HG02610 (cell line): ENCODE measurements around the gene CAPZA1.
"Not testable (repeated sequence)": the region's sequence is repeated elsewhere in the genome, so short reads cannot be mapped to it uniquely, and the experiment has no call there.

Experiments used
- ATAC-seq: cut with Tn5 transposase; IDR thresholded peaks from one replicate; pipeline ENCODE4 v1.9.1; 2021; ENCODE audit warnings: mild to moderate bottlenecking, moderate library complexity; ENCODE audit not compliant: unreplicated experiment

The CAPZA1 gene

GRCh38 chr1:112619518-112620376, at the start of gene CAPZA1:
Gene CAPZA1 (plus strand): TSS chr1:112619832. CDS start chr1:112619845, 13 bp downstream.
- peak; percentile 85 for ATAC-seq

- ATAC-seq: no peak
These were observed 44.4 kb upstream of the CAPZA1 start for GRCh38 chr1:112575154-112575804.

- no peak for ATAC-seq
These were observed 43.4 kb upstream of the CAPZA1 start for GRCh38 chr1:112576240-112576639.

DNA sequence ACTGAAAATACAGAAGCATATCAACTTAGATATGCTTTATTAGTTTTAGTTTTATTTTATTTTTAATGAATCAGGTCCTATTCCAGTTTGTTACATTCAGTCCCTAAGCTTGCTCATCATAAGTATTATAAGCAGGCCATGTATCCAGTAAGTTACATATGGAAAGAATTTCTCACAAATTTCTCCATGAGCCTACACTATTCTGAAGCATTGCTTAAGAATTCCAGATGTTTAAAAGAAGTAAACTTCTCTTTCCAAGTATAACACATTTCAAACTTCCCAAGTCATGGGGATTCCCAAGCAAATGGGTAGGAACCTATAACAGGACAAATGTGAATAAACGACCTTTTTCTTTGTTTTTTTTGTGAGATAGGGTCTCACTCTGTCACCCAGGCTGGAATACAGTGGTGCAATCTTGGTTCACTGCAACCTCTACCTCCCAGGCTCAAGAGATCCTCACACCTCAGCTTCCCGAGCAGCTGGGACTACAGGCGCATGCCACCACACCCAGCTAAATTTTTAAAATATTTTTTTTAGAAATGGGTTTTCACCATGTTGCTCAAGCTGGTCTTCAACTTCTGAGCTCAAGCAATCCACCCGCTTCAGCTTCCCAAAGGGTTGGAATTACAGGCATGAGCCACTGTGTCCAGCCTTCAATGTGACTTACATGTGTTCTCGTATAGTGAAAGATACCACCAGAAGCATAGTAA, 39.7 kb upstream of the CAPZA1 start:
- no peak for ATAC-seq

GRCh38 chr1:112581586-112582192, 37.9 kb upstream of the CAPZA1 start:
- ATAC-seq: no peak

DNA sequence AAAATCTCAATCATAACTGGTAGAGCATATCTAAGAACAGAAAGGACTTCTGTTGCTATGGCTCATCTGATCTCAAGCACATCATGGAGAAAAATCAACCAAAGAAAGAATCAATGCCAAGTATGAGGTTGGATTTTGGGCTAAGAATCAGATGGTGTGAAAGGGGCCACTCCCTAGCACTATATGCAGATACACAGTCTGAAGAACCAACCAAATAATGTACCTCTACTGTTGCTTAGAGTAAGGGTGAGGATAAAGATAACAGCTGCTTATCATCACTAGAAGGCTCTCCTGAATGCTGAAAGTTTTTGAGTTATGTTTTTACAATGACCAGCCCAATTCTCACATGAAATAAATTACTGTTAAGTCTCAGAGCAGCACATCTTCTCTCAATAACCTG, 36.3 kb upstream of the CAPZA1 start:
- no peak for ATAC-seq

DNA sequence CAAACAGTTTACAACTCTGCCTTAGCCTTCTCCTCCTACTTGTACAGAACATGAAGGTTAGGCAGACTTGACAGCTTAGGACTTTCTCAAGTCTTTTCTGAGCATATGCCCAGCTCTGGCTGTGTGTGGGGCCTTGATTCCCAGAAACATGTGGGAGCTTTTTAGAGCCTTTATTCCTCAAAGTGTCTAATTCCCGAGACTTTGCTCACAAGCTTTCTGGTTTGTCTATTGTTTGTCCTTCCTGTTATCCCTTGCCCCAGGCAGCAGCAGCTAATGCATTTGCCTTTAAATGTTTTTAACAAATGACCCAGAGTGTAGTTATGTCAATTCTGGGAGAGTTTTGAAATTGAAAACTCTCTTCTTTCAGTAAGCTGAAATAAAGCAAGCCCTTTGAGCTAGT, 29.9 kb upstream of the CAPZA1 start:
- no peak for ATAC-seq

DNA sequence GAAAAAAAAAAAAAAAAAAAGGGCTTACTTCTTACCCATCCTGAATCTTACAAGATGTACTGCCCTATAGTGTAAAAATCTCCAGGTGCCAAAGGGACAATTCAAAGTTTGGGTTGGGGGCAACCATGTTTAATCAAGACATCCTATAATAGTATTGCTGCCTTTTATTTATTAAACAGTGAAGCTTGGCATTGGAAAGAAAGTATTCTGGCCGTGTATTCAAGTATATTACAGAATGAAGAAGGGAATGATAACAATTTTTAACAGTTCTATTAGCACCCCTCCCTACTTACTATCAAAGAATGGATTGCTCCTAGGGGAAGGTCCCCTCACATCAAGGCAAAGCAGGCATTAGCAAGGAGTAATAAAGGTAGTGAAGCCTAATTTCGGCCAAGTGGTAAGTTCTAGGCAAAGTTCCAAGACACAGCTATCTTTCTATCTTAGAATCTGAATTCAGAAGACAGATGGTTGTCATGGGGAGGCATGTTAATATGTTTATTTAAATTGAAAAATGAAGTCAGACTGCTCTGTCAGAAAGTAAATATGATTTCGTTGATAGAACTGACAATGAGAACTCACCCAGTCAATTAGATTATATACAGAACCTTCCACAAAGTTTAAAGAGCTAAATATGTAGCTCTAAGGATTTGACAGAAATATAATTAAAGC, 25.3 kb upstream of the CAPZA1 start:
- ATAC-seq: no peak

DNA sequence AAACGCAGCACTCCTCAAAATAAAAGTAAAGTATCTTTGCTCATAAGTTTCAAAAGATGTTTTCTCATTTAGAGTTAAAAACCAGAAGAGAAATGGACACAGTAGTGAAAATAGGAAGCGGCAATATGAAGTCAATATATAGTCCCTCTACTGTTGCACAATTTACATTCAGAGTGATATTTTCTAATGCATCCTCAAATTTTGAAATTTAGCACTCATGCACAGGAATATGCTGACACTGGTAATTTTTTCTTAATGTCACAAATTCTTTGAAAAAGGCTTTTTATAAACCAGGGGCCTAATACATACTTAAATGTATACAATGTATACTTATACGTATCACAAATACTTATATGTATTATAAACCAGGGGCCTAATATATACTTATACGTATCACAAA, 20.2 kb upstream of the CAPZA1 start:
- ATAC-seq: no peak

DNA sequence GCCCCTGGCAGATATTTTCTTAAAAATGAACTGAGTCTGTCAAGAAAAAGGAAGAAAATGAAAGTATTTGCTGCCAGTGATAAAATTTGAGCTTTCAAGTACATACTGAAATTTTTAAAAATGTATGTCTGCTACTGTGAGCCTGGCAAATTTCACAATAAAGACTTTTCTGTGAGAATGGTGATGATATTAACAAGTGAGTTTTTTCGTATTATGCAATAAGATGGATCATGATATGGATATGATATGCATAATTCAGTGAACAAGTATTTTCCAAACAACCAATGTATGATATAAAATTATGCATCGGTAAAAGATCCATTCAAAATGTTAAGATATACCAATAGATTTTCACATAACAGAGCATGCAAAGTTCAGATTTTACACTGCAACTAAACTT, 16.6 kb upstream of the CAPZA1 start:
- no peak for ATAC-seq

GRCh38 chr1:112603541-112603940, 16.1 kb upstream of the CAPZA1 start:
- no peak for ATAC-seq

DNA sequence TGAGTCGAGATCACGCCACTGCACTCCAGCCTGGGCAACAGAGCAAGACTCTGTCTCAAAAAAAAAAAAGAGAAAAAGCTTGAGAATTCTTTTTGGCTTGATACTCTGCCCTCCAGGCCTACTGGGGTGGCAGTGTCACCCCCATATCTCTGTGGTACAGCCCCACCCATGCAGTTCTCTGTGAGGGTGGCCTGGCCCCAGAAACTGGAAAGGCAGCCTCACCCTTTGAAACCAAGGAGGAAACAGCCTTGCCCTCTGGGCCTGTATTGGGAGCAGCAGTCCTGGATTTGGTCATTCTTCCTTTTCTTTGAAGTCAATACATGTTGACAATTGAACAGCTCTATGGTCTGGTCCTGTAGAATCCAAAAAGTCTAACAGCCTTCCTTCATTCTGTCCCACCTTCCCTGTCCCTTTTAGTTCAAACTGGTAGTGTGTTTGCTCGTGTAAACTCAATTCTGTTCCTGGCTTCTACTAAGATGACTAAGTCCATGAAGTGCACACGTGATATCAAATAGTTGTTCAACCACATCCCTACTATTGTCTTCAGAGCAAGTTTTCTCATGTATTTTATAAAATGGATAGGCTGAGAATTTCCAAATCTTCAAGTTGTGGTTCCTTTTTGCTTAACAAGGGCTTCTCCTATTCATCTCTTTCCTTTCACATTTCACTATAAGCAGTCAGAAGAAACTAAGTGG, 13.9 kb upstream of the CAPZA1 start:
- no peak for ATAC-seq

- ATAC-seq: no peak
These were observed 5.1 kb upstream of the CAPZA1 start for GRCh38 chr1:112614460-112615065.

DNA sequence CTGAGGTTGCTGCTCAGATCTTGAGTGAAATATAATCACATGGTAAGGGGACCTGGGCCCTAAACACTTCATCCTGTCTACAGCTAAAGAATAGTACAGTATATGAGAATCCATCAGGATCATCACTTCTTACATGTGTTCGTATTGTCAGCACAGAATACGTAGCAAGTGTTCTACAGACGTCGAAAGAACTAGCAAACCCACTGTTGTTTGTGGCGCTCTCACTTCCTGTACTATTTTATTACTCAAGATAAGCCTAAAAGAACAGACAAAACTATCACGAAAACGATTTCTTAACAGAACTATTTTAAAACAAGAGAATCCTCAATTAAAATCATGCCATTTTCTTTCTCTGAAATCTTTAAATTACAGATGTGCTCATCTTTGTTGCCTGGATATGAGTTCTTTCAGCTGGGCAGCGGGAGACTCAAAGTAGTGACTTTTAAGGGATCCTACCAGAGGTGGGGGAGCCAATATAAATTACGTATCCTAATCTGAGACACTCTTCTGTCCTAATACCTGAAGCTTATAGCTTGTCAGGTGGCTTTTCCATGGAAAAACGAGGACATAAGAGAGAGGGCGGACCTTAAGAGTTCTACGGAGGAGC, 1.4 kb upstream of the CAPZA1 start:
- ATAC-seq: no peak

GRCh38 chr1:112618721-112619517, 713 bp upstream of the CAPZA1 start, which contains the start of gene ST7L:
Gene ST7L (minus strand): TSS chr1:112619141. CDS start chr1:112619113, 28 bp downstream.
- no peak for ATAC-seq

- ATAC-seq: no peak
These were observed 704 bp downstream of the CAPZA1 start for GRCh38 chr1:112620377-112620695.

- ATAC-seq: not testable (repeated sequence)
These were observed 4.9 kb downstream of the CAPZA1 start for GRCh38 chr1:112624493-112624892.

DNA sequence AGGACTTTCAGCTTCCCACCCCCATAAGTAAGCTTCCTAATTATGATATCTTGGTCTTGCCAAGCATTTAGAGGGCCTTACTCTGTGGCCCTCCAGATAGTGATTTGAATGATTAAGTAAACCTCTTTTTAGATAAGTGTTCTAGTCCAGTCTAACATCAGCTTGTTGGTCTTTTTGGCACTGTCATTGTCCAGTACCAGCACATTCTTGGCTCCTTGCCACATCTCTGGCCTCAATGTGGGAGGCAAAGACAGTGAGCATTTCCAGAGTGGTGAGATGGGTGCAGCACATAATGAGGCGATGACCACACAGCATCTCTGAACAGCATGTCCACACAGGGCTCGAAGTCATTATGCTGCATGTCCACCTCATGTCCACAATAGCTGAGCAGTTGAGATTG, 6.1 kb downstream of the CAPZA1 start:
- no peak for ATAC-seq

- ATAC-seq: no peak
These were observed 6.6 kb downstream of the CAPZA1 start for GRCh38 chr1:112626193-112626592.
